ENCODE data around the gene CFDP1.

GRCh38 chr16:75482434-75483205 is 49.3 kb upstream of the CFDP1 start:
- no peak for TF ChIP-seq TAF1 (IDR thresholded peaks at IDR 0.05; ENCODE audit: low read depth)
- no peak for TF ChIP-seq FOXM1 (IDR thresholded peaks at IDR 0.05; ENCODE audit: borderline replicate concordance, low read depth)
- TF ChIP-seq YY1 (IDR thresholded peaks at IDR 0.05; ENCODE audit: low read depth), result no peak
- TF ChIP-seq CEBPB (IDR thresholded peaks at IDR 0.05), result no peak
- no peak for TF ChIP-seq TCF12 (IDR thresholded peaks at IDR 0.05; ENCODE audit: low read depth)
- no peak for TF ChIP-seq TEAD4 (IDR thresholded peaks at IDR 0.05)
